Nephron progenitor cell (in vitro differentiated cells): ENCODE results near the gene TMEM170A.

Experiments
- DNase-seq: peaks from one replicate; pipeline ENCODE4 v3.0.0; 2021
- H3K27ac Mint-ChIP-seq: 2 replicates; pipeline ENCODE4 v1.8.0; 2021; ENCODE audit warnings: mild to moderate bottlenecking, moderate library complexity, mixed read lengths
- H3K27me3 Mint-ChIP-seq: 2 replicates; pipeline ENCODE4 v1.8.0; 2021; ENCODE audit warnings: mild to moderate bottlenecking, low read depth, mixed read lengths; ENCODE audit not compliant: poor library complexity
- H3K36me3 Mint-ChIP-seq: 2 replicates; pipeline ENCODE4 v1.8.0; 2021; ENCODE audit warnings: low read depth, mixed read lengths
- H3K4me1 Mint-ChIP-seq: 2 replicates; pipeline ENCODE4 v1.8.0; 2021; ENCODE audit warnings: mixed read lengths
- H3K4me3 Mint-ChIP-seq: 2 replicates; pipeline ENCODE4 v1.8.0; 2021; ENCODE audit warnings: mild to moderate bottlenecking, moderate library complexity, mixed read lengths
- H3K9me3 Mint-ChIP-seq: 2 replicates; pipeline ENCODE4 v1.8.0; 2021; ENCODE audit warnings: mild to moderate bottlenecking, moderate library complexity, mixed read lengths
- TF ChIP-seq, protein P1 (sequence below): fragments of 200-600 bp; sonication (generic); IDR thresholded peaks from 2 replicates; pipeline ENCODE4 v1.5.0; 2021; ENCODE audit warnings: antibody characterized with exemption

The TMEM170A gene

DNA sequence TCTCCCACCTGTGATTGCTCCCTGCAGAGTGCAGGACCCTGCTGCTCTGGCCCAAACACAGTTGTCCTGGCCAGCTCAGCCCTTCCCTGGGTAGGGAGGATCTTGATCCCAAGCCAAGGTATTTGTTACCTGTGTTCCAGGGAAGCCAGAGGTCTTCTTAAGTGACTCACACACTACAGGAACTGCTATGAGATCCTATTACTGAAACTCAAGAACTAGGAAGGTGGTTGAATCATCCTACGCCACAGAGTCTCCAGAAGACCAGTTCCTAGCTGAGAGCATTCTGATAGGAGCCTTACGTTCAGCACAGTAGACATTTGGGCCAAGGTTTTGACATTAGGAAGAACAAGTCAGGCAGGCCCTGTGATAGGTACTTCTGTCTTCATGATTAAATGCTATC is 18.7 kb upstream of the TMEM170A start:
- Mint-ChIP-seq H3K9me3 (no peaks in the 10 kb centered on the region), H3K4me3 (no peak overlapping the region), H3K27ac (peak overlapping the region; percentile 83), H3K4me1 (peaks cover 30% of the 10 kb centered on the region), H3K27me3 (no peaks in the 10 kb centered on the region), H3K36me3 (peaks cover 8% of the 10 kb centered on the region)
- TF ChIP-seq, protein P1, sequence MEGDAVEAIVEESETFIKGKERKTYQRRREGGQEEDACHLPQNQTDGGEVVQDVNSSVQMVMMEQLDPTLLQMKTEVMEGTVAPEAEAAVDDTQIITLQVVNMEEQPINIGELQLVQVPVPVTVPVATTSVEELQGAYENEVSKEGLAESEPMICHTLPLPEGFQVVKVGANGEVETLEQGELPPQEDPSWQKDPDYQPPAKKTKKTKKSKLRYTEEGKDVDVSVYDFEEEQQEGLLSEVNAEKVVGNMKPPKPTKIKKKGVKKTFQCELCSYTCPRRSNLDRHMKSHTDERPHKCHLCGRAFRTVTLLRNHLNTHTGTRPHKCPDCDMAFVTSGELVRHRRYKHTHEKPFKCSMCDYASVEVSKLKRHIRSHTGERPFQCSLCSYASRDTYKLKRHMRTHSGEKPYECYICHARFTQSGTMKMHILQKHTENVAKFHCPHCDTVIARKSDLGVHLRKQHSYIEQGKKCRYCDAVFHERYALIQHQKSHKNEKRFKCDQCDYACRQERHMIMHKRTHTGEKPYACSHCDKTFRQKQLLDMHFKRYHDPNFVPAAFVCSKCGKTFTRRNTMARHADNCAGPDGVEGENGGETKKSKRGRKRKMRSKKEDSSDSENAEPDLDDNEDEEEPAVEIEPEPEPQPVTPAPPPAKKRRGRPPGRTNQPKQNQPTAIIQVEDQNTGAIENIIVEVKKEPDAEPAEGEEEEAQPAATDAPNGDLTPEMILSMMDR = no peak
- DNase-seq = no peak

DNA sequence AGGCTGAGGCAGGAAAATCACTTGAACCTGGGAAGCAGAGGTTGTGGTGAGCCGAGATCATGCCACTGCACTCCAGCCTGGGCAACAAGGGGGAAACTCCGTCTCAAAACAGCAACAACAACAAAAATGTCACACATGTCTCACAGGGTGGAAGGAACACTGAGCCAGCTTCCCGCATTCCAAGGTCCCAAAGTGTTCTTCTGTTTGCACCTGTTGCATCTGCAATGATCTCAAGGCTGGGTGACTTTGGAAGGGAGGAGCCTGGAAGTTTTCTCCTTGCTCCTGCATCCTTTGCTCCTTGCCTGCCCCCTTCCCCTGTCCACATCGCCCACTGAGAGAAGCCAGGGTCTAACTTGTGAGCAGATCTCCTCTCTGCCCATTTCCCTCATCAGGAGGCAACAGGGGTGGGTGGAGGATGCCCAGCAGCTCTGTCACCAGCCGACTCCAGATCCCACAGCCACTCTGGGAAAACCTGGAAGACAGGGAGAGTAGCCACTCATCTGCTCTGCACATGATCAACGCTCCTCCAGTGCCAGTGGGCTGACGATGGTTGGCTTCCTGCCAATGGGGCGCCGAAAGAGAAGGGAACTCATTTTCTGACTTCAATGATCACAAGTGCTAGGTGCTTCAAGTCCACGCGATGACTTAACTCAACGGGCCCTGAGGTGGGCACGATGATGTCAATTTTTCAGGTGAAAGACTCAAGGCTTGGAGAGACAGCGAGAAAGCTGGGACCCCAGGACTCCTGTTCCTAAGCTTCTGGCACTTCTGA is 18.1 kb upstream of the TMEM170A start:
- Mint-ChIP-seq H3K4me3 (no peak overlapping the region), H3K36me3 (peaks cover 7% of the 10 kb centered on the region), H3K4me1 (peaks cover 30% of the 10 kb centered on the region), H3K9me3 (no peaks in the 10 kb centered on the region), H3K27ac (no peak overlapping the region), H3K27me3 (no peaks in the 10 kb centered on the region)
- DNase-seq = no peak
- TF ChIP-seq, protein P1 = no peak

DNA sequence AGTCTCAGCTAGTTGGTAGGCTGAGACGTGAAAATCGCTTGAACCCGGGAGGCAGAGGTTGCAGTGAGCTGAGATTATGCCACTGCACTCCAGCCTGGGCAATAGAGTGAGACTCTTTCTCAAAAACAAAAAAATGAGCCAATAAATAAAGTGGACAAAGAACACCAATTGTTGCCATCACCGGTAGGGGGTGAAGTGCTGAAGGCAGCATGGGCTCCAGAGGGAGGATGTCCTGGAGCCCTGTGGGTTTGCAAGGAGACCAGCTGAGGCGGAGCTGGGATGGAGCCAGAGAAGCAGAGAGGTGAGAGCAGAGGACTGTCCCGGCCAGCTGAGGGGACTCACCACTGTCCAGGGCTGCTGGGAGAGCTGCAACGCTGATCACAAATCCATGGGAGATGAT is 17.0 kb upstream of the TMEM170A start:
- no peak for DNase-seq
- Mint-ChIP-seq H3K9me3 (no peaks in the 10 kb centered on the region), H3K27me3 (no peaks in the 10 kb centered on the region), H3K36me3 (peaks cover 7% of the 10 kb centered on the region), H3K4me1 (peaks cover 26% of the 10 kb centered on the region), H3K4me3 (no peak overlapping the region), H3K27ac (no peak overlapping the region)
- TF ChIP-seq, protein P1 = no peak

DNA sequence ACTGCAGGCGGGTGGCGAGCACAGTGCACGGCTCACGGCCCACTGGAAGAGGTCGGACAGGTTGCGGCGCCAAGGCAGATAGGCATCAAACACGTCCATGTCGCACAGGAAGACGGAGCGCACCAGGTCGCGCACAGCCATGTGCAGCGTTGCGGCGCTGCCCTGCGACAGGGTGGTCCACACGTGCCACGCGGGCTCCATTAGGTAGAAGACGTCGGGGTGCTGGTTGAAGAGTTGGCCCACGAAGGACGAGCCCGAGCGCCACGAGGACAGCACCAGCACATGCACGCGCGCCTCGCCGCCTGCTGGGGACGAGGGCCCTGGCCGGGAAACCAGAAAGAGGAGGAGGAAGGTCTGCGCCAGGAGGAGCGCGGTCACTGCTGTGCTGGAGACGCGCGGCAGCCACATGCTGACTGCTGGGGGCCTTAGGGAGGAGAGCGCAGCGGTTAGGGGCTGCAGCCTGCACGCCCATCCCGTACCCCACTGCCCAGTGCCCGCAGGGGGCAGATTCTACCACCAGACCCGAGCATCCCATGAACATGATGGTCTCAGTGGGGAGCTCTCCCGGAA is 15.0 kb upstream of the TMEM170A start:
- Mint-ChIP-seq H3K27ac (no peak overlapping the region), H3K36me3 (peaks cover 7% of the 10 kb centered on the region)

DNA sequence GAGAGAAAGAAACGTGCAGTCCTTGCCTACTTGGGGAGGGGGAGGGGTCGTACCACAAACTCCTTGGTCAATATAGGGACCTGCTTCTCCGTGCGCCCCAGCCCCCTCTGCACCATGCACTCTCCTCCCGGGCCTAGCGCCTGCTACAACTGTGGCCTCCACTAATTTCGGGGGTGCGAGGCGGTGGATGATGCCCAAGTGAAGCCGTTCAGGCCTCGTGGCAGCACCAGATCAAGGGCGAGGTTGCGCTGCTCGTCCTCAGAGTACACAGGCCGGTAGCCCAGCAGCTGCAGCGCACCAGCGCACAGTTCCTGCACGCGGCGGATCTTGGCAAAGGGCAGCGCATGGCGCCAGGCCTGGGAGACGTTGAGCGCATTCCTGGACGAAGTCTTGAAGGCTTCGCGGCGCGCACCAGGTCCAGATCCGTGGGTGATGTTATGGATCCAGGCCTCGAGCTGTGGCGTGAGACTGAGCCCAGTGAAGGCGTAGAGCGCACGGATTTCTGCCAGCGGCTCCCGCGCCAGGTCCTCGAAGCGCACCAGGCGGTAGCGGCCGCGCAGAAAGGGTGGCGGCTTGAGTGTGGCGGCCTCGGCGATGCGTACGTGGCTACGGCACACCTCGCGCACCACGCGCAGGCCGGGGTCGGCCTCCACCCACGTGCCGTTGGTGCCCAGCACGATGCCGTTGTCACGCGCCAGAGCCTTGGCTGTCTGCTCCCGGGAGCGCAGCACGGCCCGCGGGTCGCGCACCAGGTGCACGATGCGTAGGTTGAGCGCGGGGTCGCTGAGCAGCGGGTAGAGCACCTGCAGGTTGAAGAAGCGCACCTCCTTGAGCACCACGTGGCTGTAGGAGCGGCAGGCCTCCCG is 14.2 kb upstream of the TMEM170A start:
- no peak for DNase-seq
- H3K4me1 Mint-ChIP-seq = peaks cover 12% of the 10 kb centered on the region
- peaks cover 4% of the 10 kb centered on the region for H3K27me3 Mint-ChIP-seq
- H3K9me3 Mint-ChIP-seq = no peaks in the 10 kb centered on the region
- no peak overlapping the region for H3K27ac Mint-ChIP-seq
- H3K36me3 Mint-ChIP-seq = peaks cover 7% of the 10 kb centered on the region
- H3K4me3 Mint-ChIP-seq = no peak overlapping the region
- TF ChIP-seq, protein P1 = no peak

More for the DNA sequence above, 15.0 kb upstream of the TMEM170A start:
- peaks cover 3% of the 10 kb centered on the region for H3K27me3 Mint-ChIP-seq
- TF ChIP-seq, protein P1 = no peak
- H3K9me3 Mint-ChIP-seq = no peaks in the 10 kb centered on the region
- no peak for DNase-seq
- peaks cover 14% of the 10 kb centered on the region for H3K4me1 Mint-ChIP-seq
- H3K4me3 Mint-ChIP-seq = no peak overlapping the region
